K562 (cell line): Measurements from ENCODE around the gene SFPQ. TPM values are rescaled to one million over a fixed set of nuclear protein-coding genes. Genes with fewer than 3 reads are reported as not detected.

Source experiments
- ARID2 ChIP-seq: fragments of 450-650 bp; IDR thresholded peaks from 2 replicates; pipeline ENCODE4 v1.6.1; 2017; ENCODE audit warnings: antibody characterized with exemption, mild to moderate bottlenecking
- BRF1 ChIP-seq: IDR thresholded peaks from 3 replicates; pipeline ENCODE4 v1.6.1; 2011; ENCODE audit warnings: borderline replicate concordance, mild to moderate bottlenecking; ENCODE audit not compliant: insufficient read length; ENCODE audit errors: extremely low read depth
- HDAC3 ChIP-seq: fragments of 450-650 bp; IDR thresholded peaks from 2 replicates; pipeline ENCODE4 v1.6.1; 2018; ENCODE audit warnings: borderline replicate concordance, mild to moderate bottlenecking, moderate library complexity; ENCODE audit not compliant: partially characterized antibody
- KHSRP ChIP-seq: fragments of 450-650 bp; IDR thresholded peaks from 2 replicates; pipeline ENCODE4 v1.6.1; 2017
- KLF10 ChIP-seq: fragments of 250-450 bp; sonication (Bioruptor Pico); IDR thresholded peaks from 2 replicates; pipeline ENCODE4 v1.6.1; 2021; ENCODE audit warnings: matching md5 sums
- NCOA1 ChIP-seq: fragments of 450-650 bp; IDR thresholded peaks from 2 replicates; pipeline ENCODE4 v1.6.1; 2016; ENCODE audit warnings: low read depth
- NFE2 ChIP-seq: IDR thresholded peaks from 2 replicates; pipeline ENCODE4 v1.6.1; 2014; ENCODE audit warnings: antibody characterized with exemption, low read depth
- NFIX ChIP-seq: fragments of 250-450 bp; sonication (Bioruptor Pico); IDR thresholded peaks from 2 replicates; pipeline ENCODE4 v1.4.0; 2020; ENCODE audit warnings: low read depth, mild to moderate bottlenecking, moderate library complexity
- NONO ChIP-seq, 2 experiments: fragments of 200-400 bp in 1 of 2; fragments of 450-650 bp in 1 of 2; formaldehyde crosslinking in 1 of 2; IDR thresholded peaks; 2 replicates each; pipeline ENCODE4 v1.6.1; 2017; ENCODE audit warnings: low read depth in 2 of 2, mild to moderate bottlenecking in 2 of 2, moderate library complexity in 2 of 2, low read length in 1 of 2
- POLR3A ChIP-seq: IDR thresholded peaks from 2 replicates; pipeline ENCODE4 v1.6.1; 2011; ENCODE audit warnings: borderline replicate concordance, mild to moderate bottlenecking, moderate library complexity; ENCODE audit not compliant: insufficient read length, insufficient read depth; ENCODE audit errors: extremely low read depth
- PRPF4 ChIP-seq: fragments of 200-400 bp; formaldehyde crosslinking; IDR thresholded peaks from one replicate; pipeline ENCODE4 v1.6.1; 2017; ENCODE audit warnings: low read length, low read depth, mild to moderate bottlenecking; ENCODE audit not compliant: insufficient read depth, poor library complexity, severe bottlenecking
- SPI1 ChIP-seq: IDR thresholded peaks from 2 replicates; pipeline ENCODE4 v1.6.1; 2011; ENCODE audit warnings: low read depth, low read length, control low read depth, borderline replicate concordance
- TCF7 ChIP-seq: sonication (generic); IDR thresholded peaks from 2 replicates; pipeline ENCODE4 v1.6.1; 2016; ENCODE audit warnings: antibody characterized with exemption, borderline replicate concordance
- TFAM ChIP-seq: fragments of 250-450 bp; sonication (Bioruptor Pico); conservative IDR thresholded peaks from 2 replicates; pipeline ENCODE4 v1.5.0; 2021; ENCODE audit warnings: mild to moderate bottlenecking, moderate library complexity
- ZNF384 ChIP-seq: IDR thresholded peaks from 2 replicates; pipeline ENCODE4 v1.6.1; 2012; ENCODE audit warnings: low read depth, low read length, improper control_type of control experiment
- ZNF644 ChIP-seq: fragments of 200-800 bp; sonication (Bioruptor generic); IDR thresholded peaks from 2 replicates; pipeline ENCODE4 v1.6.1; 2016; ENCODE audit warnings: low read depth, missing genetic modification characterization, missing compliant biosample characterization
- ZNF780A ChIP-seq: fragments of 250-450 bp; sonication (Bioruptor Pico); IDR thresholded peaks from 2 replicates; pipeline ENCODE4 v1.5.0; 2021; ENCODE audit warnings: mild to moderate bottlenecking
- polyA plus RNA-seq, 8 experiments: library from polyadenylated mRNA; depleted of rRNA in 4 of 8; stranded (reverse) in 5 of 8; unstranded in 3 of 8; fragments of >200 nt; fragmentation: Nextera tagmentation in 2 of 8; fragmentation: Illumina TruSeq in 1 of 8; extraction: Ambion mirVana in 2 of 8; extraction: Trizol in 1 of 8; gene quantifications; 2 replicates each; pipeline versions ENCODE4 v1.2.1 to v1.2.3, GENCODE V29; 2011 to 2014; ENCODE audit warnings: inconsistent platforms in 1 of 8, missing spikeins in 1 of 8
- total RNA-seq, 7 experiments: library from RNA; depleted of rRNA in 6 of 7; stranded (reverse); fragments of >200 nt in 6 of 7; fragmentation: Illumina TruSeq in 2 of 7; extraction: Trizol in 2 of 7; gene quantifications; 2 replicates each; pipeline versions ENCODE4 v1.2.1 to v1.2.3, GENCODE V29; 2011 to 2021; ENCODE audit warnings: low replicate concordance in 1 of 7
- TF ChIP-seq, protein P1 (sequence below): sonication (generic); formaldehyde crosslinking; IDR thresholded peaks from 2 replicates; pipeline ENCODE4 v1.8.0; 2023; ENCODE audit warnings: mild to moderate bottlenecking, missing genetic modification reagents
- TF ChIP-seq, protein P2 (sequence below): sonication (generic); formaldehyde crosslinking; IDR thresholded peaks from 2 replicates; pipeline ENCODE4 v1.8.0; 2022; ENCODE audit warnings: missing genetic modification reagents, mild to moderate bottlenecking, borderline replicate concordance
- TF ChIP-seq, protein P3 (sequence below): fragments of 250-450 bp; sonication (Bioruptor Pico); IDR thresholded peaks from 2 replicates; pipeline ENCODE4 v1.8.0; 2022; ENCODE audit warnings: inconsistent platforms, mild to moderate bottlenecking, moderate library complexity, borderline replicate concordance
- TF ChIP-seq, protein P4 (sequence below): fragments of 450-650 bp; IDR thresholded peaks from 2 replicates; pipeline ENCODE4 v1.6.1; 2016; ENCODE audit warnings: mild to moderate bottlenecking

The SFPQ gene
- total and polyA plus RNA-seq, 9 of the 15 experiments (the other 6 are each of a cell fraction or from before 2014, with no cell fraction given) = 69.7 to 562 (median 399) TPM

DNA sequence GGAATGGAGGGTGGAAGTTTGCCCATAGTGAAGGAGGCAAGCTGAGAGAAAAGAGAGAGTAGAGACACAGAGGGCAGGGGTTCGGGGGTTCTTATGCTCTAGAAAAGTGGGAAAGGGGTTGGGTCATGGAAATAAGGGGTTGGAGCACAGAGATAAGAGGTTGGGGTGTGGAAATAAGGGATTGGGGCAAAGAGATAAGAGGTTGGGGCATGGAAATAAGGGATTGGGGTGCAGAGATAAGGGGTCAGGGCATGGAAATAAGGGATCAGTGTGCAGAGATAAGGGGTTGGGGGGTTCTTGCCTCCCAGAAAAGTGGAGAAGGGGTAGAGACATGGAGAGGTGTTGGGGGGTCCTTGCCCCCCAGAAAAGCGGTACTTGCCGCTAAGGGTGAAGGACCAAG lies 56.2 kb downstream of the SFPQ start (continued):
- TF ChIP-seq, protein P1, sequence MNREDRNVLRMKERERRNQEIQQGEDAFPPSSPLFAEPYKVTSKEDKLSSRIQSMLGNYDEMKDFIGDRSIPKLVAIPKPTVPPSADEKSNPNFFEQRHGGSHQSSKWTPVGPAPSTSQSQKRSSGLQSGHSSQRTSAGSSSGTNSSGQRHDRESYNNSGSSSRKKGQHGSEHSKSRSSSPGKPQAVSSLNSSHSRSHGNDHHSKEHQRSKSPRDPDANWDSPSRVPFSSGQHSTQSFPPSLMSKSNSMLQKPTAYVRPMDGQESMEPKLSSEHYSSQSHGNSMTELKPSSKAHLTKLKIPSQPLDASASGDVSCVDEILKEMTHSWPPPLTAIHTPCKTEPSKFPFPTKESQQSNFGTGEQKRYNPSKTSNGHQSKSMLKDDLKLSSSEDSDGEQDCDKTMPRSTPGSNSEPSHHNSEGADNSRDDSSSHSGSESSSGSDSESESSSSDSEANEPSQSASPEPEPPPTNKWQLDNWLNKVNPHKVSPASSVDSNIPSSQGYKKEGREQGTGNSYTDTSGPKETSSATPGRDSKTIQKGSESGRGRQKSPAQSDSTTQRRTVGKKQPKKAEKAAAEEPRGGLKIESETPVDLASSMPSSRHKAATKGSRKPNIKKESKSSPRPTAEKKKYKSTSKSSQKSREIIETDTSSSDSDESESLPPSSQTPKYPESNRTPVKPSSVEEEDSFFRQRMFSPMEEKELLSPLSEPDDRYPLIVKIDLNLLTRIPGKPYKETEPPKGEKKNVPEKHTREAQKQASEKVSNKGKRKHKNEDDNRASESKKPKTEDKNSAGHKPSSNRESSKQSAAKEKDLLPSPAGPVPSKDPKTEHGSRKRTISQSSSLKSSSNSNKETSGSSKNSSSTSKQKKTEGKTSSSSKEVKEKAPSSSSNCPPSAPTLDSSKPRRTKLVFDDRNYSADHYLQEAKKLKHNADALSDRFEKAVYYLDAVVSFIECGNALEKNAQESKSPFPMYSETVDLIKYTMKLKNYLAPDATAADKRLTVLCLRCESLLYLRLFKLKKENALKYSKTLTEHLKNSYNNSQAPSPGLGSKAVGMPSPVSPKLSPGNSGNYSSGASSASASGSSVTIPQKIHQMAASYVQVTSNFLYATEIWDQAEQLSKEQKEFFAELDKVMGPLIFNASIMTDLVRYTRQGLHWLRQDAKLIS (CRISPR knock-in tag) = no peak
- TF ChIP-seq NONO (IDR thresholded peaks at IDR 0.05; ENCODE audit: low read depth in 2 of 2, low read length in 1 of 2) = no peak
- TF ChIP-seq ZNF780A (CRISPR knock-in tag) = no peak
- no peak for TF ChIP-seq PRPF4
- TF ChIP-seq POLR3A = no peak
- TF ChIP-seq KHSRP = peak; percentile 89
- TF ChIP-seq, protein P2, sequence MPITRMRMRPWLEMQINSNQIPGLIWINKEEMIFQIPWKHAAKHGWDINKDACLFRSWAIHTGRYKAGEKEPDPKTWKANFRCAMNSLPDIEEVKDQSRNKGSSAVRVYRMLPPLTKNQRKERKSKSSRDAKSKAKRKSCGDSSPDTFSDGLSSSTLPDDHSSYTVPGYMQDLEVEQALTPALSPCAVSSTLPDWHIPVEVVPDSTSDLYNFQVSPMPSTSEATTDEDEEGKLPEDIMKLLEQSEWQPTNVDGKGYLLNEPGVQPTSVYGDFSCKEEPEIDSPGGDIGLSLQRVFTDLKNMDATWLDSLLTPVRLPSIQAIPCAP = no peak
- TF ChIP-seq, protein P3, sequence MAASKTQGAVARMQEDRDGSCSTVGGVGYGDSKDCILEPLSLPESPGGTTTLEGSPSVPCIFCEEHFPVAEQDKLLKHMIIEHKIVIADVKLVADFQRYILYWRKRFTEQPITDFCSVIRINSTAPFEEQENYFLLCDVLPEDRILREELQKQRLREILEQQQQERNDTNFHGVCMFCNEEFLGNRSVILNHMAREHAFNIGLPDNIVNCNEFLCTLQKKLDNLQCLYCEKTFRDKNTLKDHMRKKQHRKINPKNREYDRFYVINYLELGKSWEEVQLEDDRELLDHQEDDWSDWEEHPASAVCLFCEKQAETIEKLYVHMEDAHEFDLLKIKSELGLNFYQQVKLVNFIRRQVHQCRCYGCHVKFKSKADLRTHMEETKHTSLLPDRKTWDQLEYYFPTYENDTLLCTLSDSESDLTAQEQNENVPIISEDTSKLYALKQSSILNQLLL (CRISPR knock-in tag) = no peak
- TF ChIP-seq NCOA1 = peak; percentile 87
- peak; percentile 68 for TF ChIP-seq HDAC3
- no peak for TF ChIP-seq KLF10
- TF ChIP-seq, protein P4, sequence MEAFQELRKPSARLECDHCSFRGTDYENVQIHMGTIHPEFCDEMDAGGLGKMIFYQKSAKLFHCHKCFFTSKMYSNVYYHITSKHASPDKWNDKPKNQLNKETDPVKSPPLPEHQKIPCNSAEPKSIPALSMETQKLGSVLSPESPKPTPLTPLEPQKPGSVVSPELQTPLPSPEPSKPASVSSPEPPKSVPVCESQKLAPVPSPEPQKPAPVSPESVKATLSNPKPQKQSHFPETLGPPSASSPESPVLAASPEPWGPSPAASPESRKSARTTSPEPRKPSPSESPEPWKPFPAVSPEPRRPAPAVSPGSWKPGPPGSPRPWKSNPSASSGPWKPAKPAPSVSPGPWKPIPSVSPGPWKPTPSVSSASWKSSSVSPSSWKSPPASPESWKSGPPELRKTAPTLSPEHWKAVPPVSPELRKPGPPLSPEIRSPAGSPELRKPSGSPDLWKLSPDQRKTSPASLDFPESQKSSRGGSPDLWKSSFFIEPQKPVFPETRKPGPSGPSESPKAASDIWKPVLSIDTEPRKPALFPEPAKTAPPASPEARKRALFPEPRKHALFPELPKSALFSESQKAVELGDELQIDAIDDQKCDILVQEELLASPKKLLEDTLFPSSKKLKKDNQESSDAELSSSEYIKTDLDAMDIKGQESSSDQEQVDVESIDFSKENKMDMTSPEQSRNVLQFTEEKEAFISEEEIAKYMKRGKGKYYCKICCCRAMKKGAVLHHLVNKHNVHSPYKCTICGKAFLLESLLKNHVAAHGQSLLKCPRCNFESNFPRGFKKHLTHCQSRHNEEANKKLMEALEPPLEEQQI = peak; percentile 86; the same call in 1 of the 2 replicates
- no peak for TF ChIP-seq NFIX (CRISPR knock-in tag)
- TF ChIP-seq NFE2 = no peak
- peak; percentile 37; the same call in 1 of the 2 replicates for TF ChIP-seq ZNF644 (tag)
- no peak for TF ChIP-seq ZNF384
- TF ChIP-seq SPI1 = no peak
- TF ChIP-seq TFAM (CRISPR knock-in tag) = no peak
- no peak for TF ChIP-seq TCF7
- no peak for TF ChIP-seq BRF1
- no peak for TF ChIP-seq ARID2
